ENCODE results near the gene EDIL3.

GRCh38 chr5:84362061-84362720 lies 22.5 kb downstream of the EDIL3 start:
- no peak for TF ChIP-seq CTCF (IDR thresholded peaks at IDR 0.05)
- no peak for TF ChIP-seq POLR2A (IDR thresholded peaks at IDR 0.05)
